RCC 7860 (cell line): ENCODE results near the gene ACVR1B.

Source experiments
- DNase-seq: peaks from one replicate; pipeline ENCODE4 v3.0.0-alpha.2; 2015; ENCODE audit warnings: low spot score
- FAIRE-seq: peaks from 2 replicates; lab custom pipeline; 2012; peaks lifted over from hg19 to GRCh38; lab: Jason Lieb, UNC

The ACVR1B gene

GRCh38 chr12:52042706-52043385 lies 91.3 kb downstream of the ACVR1B start:
- no peak for FAIRE-seq

DNA sequence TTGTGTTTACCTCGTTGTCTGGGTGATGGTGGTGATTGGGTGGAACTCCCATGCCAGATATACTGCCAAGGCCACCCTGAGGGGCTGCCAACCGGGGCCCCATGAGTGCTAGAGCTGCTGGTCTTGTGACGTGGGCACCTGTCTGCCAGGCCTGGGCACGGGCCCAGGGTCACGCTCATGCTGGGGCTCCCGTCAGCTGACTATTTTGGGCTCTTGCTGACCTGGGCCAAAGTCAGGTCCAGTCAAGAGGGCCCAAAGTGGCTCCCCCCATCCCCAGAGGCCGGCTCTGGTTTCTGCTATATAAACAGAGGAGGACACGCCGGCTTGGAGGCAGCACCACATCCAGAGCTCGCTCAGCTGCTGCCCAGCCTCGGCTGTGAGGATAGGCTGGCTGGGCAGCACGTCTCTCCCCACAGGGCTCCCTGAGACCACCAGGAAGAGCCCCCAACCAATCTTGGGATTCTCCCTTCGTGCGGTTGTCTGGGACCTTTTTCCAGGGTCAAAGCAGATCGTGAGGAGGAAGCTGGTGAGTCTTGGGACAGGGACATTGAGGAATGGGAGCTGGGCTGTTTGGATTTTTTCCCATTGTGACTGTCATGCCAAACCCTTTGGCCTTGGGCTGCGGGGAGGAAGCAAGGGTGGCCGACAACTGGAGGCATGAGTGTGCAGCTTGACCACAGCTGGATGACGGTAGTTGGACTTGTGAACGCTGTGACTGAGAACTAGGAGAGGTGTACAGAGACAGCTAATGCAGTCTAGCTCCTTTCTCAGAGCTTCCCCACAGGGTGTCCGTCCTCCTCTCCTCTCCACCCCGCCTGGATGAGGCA lies 92.1 kb downstream of the ACVR1B start:
- no peak for FAIRE-seq

More at GRCh38 chr12:52042706-52043385, 91.3 kb downstream of the ACVR1B start:
- no peak for DNase-seq

GRCh38 chr12:52044292-52044983 lies 92.9 kb downstream of the ACVR1B start:
- DNase-seq (no peak), FAIRE-seq (no peak)

More for the DNA sequence above, 92.1 kb downstream of the ACVR1B start:
- no peak for DNase-seq

DNA sequence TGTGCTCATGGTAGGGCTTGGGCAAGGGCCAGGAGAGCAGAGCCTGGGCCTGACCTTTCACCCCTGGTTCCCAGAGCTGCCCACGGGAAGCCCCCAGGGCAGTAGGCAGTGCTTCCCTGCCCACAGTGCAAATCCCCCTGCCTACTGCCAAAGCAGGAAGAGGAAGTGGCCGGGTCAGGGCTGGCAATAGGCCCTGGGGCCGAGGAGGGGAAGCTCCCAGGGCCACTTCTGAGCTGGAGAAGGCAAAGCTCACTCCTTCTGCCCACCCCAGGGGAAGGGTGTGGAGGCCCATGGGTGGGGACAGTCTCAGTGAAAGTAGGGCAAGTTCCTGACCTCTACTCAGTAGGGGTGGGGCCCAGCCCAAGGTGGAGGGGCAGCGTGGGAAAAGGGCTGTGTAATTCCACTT lies 94.3 kb downstream of the ACVR1B start:
- DNase-seq = no peak
- FAIRE-seq = no peak
